Amniotic stem cell (primary cell): ENCODE data around the gene RBM6.
"Not testable (repeated sequence)": the region's sequence is repeated elsewhere in the genome, so short reads cannot be mapped to it uniquely, and the experiment has no call there.

Experiments used
- DNase-seq: peaks from one replicate; lab custom pipeline; 2025; lab: John Stamatoyannopoulos, UW

The RBM6 gene

GRCh38 chr3:49992326-49992725 lies 52.4 kb downstream of the RBM6 start:
- DNase-seq = no peak

GRCh38 chr3:49994476-49994875 lies 54.5 kb downstream of the RBM6 start:
- DNase-seq = no peak

GRCh38 chr3:49996016-49996415 lies 56.1 kb downstream of the RBM6 start:
- DNase-seq = no peak

GRCh38 chr3:49997862-49998261 lies 57.9 kb downstream of the RBM6 start:
- no peak for DNase-seq

- no peak for DNase-seq
Observed at GRCh38 chr3:49998326-49998725, 58.4 kb downstream of the RBM6 start.

GRCh38 chr3:50001511-50001910 lies 61.6 kb downstream of the RBM6 start:
- no peak for DNase-seq

- no peak for DNase-seq
Observed at GRCh38 chr3:50003216-50003615, 63.3 kb downstream of the RBM6 start.

- DNase-seq = no peak
Observed at GRCh38 chr3:50003824-50004223, 63.9 kb downstream of the RBM6 start.

GRCh38 chr3:50008931-50009330 lies 69.0 kb downstream of the RBM6 start:
- DNase-seq = no peak

GRCh38 chr3:50010959-50011358 lies 71.0 kb downstream of the RBM6 start:
- no peak for DNase-seq

- no peak for DNase-seq
Observed at GRCh38 chr3:50015918-50016317, 76.0 kb downstream of the RBM6 start.

GRCh38 chr3:50028346-50028745 lies 88.4 kb downstream of the RBM6 start:
- no peak for DNase-seq

- DNase-seq = not testable (repeated sequence)
Observed at GRCh38 chr3:50031201-50031600, 91.3 kb downstream of the RBM6 start.

GRCh38 chr3:50044976-50045375 lies 105.0 kb downstream of the RBM6 start:
- DNase-seq = no peak

- no peak for DNase-seq
Observed at GRCh38 chr3:50047426-50047825, 107.5 kb downstream of the RBM6 start.

GRCh38 chr3:50050361-50050760 lies 110.4 kb downstream of the RBM6 start:
- peak; percentile 15 for DNase-seq

- no peak for DNase-seq
Observed at GRCh38 chr3:50057756-50058155, 117.8 kb downstream of the RBM6 start.

GRCh38 chr3:50068134-50068533 lies 128.2 kb downstream of the RBM6 start:
- DNase-seq = no peak

GRCh38 chr3:50078091-50078490 lies 138.1 kb downstream of the RBM6 start:
- no peak for DNase-seq

- no peak for DNase-seq
Observed at GRCh38 chr3:50078622-50079021, 138.7 kb downstream of the RBM6 start.

- not testable (repeated sequence) for DNase-seq
Observed at GRCh38 chr3:50084951-50085350, 145.0 kb downstream of the RBM6 start.

- DNase-seq = peak; percentile 81
Observed at GRCh38 chr3:50088725-50089608, 149.0 kb downstream of the RBM6 start, which contains the start of gene RBM5. TSS of gene RBM5 (plus strand) at chr3:50088919. CDS start at chr3:50090435, 1,516 bp downstream.

GRCh38 chr3:50089609-50089945 lies 149.6 kb downstream of the RBM6 start:
- no peak for DNase-seq

- no peak for DNase-seq
Observed at GRCh38 chr3:50090984-50091383, 151.0 kb downstream of the RBM6 start.
